Left ventricle myocardium superior (tissue), 1 donor: ENCODE data around the gene PSMD11. TPM values are rescaled to one million over a fixed set of nuclear protein-coding genes. Genes with fewer than 3 reads are reported as not detected.
A peak's percentile ranks its signal among the peaks of the same experiment; 100 is the strongest.

Experiments
- ATAC-seq: fragments of 200-7000 bp; cut with Tn5 transposase; one replicate; pipeline ENCODE4 v1.9.1; 2020; ENCODE audit warnings: mild to moderate bottlenecking, moderate library complexity
- DNase-seq: peaks from one replicate; pipeline ENCODE4 v3.0.0-alpha.2; 2020
- intact Hi-C: fragments of 100-400 bp; cut with micrococcal nuclease; formaldehyde crosslinking; loops from one replicate; pipeline ENCODE4 v1.11.0; 2022
- total RNA-seq: library from RNA; stranded (reverse); fragmentation: NEBNext Ultra II Directional; extraction: Animal tissue kit (Norgen Biotek cat#: 25700); gene quantifications from one replicate; pipeline ENCODE4 v1.2.1, GENCODE V29; 2021
- donor health status: DM: no; HTN: yes; CAD: no; lungs with severe emphysema.

Gene PSMD11
- total RNA-seq, 1 donor from 2014 or later: 67.8 TPM

- peak; percentile 31 for ATAC-seq
- intact Hi-C loops: no loop called here
- DNase-seq: no peak
Observed at GRCh38 chr17:32502710-32503109, 58.4 kb downstream of the PSMD11 start.

GRCh38 chr17:32503251-32504165, 59.2 kb downstream of the PSMD11 start:
- DNase-seq (no peak), ATAC-seq (no peak)
- intact Hi-C loops: no loop called here

GRCh38 chr17:32504166-32504990, 60.1 kb downstream of the PSMD11 start:
- intact Hi-C loops: no loop called here
- no peak for DNase-seq
- ATAC-seq: peak; percentile 12

- DNase-seq (no peak), ATAC-seq (no peak)
- intact Hi-C loops: no loop called here
Observed at GRCh38 chr17:32508926-32509325, 64.6 kb downstream of the PSMD11 start.

DNA sequence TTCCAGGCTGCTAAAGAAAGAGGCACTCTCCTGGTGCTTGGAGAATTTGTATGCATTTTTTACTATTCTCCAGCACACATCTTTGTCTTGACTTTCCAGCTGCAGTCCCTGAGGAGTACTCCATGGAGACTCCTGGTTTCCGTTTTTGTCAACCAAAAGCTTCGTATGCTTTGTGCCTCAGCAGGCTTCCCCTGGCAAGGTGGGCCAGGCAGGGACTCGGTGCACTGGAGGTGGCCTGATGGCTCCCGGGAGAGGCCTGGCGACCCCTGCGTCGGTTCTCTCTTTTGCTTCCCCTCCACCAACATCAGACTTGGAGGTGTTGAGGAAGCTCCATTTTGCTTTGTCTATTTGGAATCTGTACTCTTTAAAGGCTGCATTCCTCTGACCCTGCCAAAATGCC, 66.2 kb downstream of the PSMD11 start:
- no peak for ATAC-seq
- intact Hi-C loops: no loop called here

GRCh38 chr17:32512328-32512727, 68.0 kb downstream of the PSMD11 start:
- ATAC-seq (no peak), DNase-seq (no peak)
- intact Hi-C loops: no loop called here

More for the DNA sequence above, 66.2 kb downstream of the PSMD11 start:
- DNase-seq: no peak

- DNase-seq (no peak), ATAC-seq (no peak)
- intact Hi-C loops: no loop called here
Observed at GRCh38 chr17:32513579-32513978, 69.3 kb downstream of the PSMD11 start.

- DNase-seq (no peak), ATAC-seq (no peak)
- intact Hi-C loops: no loop called here
Observed at GRCh38 chr17:32514606-32515005, 70.3 kb downstream of the PSMD11 start.

DNA sequence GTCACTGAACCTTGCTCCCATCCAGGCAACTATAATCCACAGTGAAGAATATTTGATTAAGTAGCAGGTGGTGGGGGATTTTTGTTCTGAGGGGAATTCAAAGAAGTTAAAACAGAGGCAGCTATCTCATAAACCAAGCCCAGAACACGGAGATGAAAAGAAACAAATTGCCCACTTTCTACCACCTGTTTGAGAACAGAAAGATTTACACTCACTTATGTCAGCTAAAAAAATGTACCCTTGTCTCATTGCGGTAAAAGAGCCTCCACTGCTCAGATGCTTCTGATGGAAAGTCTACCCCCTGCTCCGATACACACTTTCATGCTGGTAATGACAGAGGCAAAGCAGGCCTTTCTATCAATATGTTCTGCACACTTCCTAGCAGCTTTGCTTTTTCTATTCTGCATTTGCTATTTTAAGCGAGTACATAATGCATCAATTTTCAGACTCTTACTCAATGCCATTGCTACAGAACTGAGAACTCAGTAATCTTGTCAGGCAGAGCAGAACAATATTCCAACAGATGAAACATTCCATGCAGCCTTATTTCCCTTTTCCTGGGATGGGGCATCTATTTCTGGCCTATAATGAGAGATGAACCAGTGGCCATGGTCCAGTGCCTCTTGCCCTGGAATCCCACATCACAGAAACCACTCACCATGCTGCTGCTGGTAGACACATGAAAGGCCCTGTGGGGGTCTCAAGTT, 71.5 kb downstream of the PSMD11 start:
- DNase-seq: no peak
- intact Hi-C loops: no loop called here
- ATAC-seq: peak; percentile 28

DNA sequence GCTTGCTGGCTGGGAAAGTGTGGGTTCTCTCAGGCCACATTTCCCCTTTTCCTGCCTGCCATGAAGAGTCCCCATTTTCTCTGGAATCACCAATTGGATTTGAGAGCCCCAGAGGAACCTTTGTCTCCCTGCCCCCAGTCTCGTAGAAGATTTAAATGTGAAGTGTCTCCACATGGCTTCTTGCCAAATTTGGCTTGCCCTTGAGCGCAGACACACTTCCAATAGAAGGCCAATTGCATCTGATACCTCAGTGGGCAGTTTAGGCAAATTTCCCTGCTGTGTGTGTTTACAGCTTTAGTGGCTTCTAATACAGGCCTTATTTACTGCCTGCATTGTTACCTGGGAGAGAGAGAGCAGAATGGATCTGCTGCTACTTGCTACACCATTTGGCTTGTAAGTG, 72.1 kb downstream of the PSMD11 start:
- intact Hi-C loops: no loop called here
- DNase-seq (no peak), ATAC-seq (no peak)

DNA sequence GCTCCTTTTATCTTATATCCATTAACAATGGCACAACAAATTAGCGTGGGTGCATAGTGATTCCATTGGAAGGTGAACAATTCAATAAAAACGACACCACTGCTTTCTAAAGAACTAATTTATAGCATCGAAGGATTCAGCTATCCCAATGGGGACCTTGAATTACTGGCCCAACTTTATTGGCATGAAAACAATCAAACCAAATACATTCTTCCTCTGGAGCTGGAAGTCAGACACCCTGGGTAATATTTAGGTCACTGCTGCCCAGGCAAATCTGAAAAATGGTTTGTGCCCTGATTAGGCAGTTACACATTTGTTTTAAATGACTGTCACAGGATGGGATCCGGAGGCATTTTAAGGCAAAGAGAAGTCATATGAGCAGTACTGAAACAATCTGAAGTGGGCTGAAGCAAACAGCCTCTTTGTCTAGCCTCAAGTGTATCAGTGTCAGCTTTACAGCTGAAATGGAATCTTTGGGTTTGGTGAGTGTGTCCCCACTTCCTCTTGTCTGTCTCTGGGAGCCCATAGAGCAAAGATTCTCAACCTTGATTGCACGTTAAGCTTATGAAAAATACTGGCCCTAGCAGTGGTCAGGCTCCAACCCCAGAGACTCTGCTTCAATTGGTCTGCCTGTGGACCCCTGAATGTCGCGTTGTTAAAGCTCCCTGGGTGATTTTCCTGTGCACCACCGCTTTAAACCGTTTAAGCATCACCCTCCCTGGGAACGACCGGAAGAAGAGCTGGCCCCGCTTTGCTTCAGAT, 72.8 kb downstream of the PSMD11 start:
- no peak for ATAC-seq
- DNase-seq: no peak
- intact Hi-C loops: no loop called here

- no peak for DNase-seq
- no peak for ATAC-seq
- intact Hi-C loops: no loop called here
Observed at GRCh38 chr17:32517982-32518381, 73.7 kb downstream of the PSMD11 start.

- ATAC-seq: no peak
Observed at GRCh38 chr17:32518646-32519227, 74.4 kb downstream of the PSMD11 start.

GRCh38 chr17:32519228-32520103, 75.2 kb downstream of the PSMD11 start:
- DNase-seq (peak; percentile 72), ATAC-seq (peak; percentile 84)
- intact Hi-C loops: no loop called here

More at GRCh38 chr17:32518646-32519227, 74.4 kb downstream of the PSMD11 start:
- DNase-seq: no peak
- intact Hi-C loops: no loop called here

- peak; percentile 37 for ATAC-seq
- DNase-seq: no peak
- intact Hi-C loops: no loop called here
Observed at GRCh38 chr17:32520104-32520701, 75.9 kb downstream of the PSMD11 start.

GRCh38 chr17:32520737-32521404, 76.6 kb downstream of the PSMD11 start:
- intact Hi-C loops: no loop called here
- ATAC-seq (no peak), DNase-seq (no peak)
